ENCODE data around the gene GBA2.

GRCh38 chr9:35730486-35730854, 18.6 kb downstream of the GBA2 start:
- TF ChIP-seq EZH2 (IDR thresholded peaks at IDR 0.05) (no peak), POLR2AphosphoS5 (IDR thresholded peaks at IDR 0.05; ENCODE audit: borderline replicate concordance, low read depth, low read length) (no peak), FOXP2 (optimal IDR thresholded peaks at IDR 0.05; ENCODE audit: control extremely low read depth, extremely low read length, insufficient read depth) (no peak)

Measured in SK-N-MC (cell line).